C4-2B (cell line): ENCODE results near the gene HRH2.

Experiments used
- ZFX ChIP-seq: fragments of 450-650 bp; IDR thresholded peaks from 2 replicates; pipeline ENCODE4 v1.6.1; 2017
- TF ChIP-seq, protein P1 (sequence below): fragments of 450-650 bp; conservative IDR thresholded peaks from 2 replicates; pipeline ENCODE4 v1.5.1; 2017; ENCODE audit warnings: mild to moderate bottlenecking

DNA sequence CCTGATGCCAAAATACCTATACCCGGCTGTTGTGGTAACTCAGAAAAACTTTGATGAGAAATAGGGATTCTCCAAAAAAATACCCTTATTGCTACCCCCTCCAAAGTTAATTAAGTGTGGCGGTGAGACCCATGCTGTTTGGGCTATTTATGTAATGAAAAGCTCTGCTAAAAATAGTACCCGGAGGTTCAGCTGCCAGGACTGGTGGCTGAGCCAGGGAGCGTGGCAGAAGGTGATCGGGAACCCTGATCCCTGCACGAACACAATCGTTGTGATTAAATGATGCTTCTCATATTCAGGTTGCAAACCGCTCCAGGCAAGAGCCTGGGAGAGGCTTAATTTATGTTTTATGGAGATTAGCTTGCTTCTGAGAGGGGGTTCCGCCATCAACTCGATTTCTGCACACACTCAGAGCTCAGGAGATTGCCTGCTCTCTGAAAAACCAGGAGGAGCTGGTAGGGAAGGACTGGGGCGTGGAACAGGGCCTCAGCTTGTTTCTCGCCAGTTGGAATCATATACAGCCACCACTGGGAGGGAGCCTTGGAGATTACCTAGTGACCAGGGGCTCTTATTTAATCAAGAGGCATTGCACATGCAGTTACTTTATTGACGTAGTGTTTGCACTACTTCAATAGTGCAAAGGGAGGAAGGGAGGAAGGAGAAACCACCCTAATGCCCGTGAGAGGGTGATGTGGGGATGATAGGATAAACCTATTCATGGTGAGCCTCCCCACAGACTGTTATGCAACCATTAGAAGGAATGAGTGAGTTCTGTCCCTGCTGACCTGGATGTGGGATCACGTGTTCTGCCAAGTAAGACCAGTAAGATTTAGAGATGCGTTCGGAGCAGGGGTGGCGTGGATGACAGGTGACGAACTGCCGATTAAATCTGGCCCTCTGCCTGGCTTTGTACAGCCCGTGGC lies 23.4 kb downstream of the HRH2 start:
- TF ChIP-seq, protein P1, sequence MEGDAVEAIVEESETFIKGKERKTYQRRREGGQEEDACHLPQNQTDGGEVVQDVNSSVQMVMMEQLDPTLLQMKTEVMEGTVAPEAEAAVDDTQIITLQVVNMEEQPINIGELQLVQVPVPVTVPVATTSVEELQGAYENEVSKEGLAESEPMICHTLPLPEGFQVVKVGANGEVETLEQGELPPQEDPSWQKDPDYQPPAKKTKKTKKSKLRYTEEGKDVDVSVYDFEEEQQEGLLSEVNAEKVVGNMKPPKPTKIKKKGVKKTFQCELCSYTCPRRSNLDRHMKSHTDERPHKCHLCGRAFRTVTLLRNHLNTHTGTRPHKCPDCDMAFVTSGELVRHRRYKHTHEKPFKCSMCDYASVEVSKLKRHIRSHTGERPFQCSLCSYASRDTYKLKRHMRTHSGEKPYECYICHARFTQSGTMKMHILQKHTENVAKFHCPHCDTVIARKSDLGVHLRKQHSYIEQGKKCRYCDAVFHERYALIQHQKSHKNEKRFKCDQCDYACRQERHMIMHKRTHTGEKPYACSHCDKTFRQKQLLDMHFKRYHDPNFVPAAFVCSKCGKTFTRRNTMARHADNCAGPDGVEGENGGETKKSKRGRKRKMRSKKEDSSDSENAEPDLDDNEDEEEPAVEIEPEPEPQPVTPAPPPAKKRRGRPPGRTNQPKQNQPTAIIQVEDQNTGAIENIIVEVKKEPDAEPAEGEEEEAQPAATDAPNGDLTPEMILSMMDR, result no peak
- TF ChIP-seq ZFX, result no peak
